ENCODE data around the gene ZNF664.
A peak's percentile ranks its signal among the peaks of the same experiment; 100 is the strongest.

The ZNF664 gene

DNA sequence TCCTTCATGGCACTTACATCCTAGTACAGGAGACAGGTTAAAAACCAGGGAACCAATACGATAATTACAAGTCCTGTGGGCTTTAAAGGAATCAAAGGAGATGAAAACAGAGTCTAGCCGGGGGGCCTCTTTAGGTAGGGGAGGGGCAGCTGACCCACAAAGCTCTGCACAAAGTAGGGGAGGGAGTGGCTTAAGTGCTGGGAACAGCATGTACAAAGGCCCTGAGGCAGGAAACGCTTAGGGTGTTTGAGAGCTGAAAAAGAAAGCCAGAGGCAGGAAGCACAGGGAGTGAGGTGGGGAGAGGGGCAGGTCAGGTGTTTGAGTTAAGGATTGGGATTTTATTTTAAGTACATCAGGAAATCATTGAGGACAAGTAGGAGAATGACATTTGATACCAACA lies 37.7 kb downstream of the ZNF664 start:
- no peak for DNase-seq (ENCODE audit: low spot score)

DNA sequence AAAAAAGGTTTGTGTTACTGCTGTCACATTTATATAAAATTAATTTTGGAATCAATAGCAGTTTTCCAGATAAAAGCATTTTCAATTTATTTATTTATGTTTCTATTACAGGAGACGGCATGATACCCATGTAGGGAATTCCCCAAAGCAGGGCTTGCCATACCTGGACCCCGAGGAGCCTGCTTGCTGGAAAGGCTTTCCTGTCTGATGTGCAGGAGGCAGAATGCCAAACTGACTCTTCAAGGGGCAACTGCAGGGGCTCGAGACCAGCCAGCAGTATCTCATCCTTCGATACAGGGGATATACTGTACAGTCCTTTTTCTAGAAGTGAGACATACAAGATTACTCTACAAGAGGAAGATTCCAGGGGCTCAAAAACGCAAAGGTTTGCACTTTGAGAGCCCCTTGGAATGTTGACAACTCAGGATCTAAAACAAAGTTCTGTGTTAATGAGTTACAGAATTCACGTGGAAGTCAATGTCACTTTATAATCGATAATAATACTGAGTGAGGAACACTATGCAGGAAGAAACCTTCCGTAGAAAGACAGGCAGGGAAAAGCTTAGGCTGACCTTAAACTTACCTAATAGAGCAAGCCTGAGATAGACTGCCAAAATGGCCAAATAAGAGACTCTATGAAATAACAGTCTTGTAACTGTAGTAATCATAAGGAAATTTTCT lies 38.6 kb downstream of the ZNF664 start:
- DNase-seq (ENCODE audit: low spot score), result no peak

DNA sequence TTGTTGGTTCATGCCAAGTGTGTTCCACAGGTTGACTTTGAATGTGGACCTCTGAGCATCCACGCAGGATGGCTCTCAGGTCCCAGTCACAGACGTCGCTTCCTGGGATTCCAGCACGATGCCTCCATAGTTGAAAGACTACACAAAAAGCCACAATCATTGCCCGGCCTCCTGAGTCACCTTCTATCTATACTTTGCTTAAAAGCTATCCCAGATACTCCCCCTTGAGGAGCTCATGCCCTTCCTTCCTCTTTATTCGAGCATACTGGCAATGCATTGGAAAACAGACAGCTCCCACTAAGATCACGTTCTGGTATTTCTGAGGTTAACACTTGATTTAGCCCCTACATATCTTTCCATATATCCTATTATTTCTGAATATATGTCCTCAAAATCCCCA lies 40.1 kb downstream of the ZNF664 start:
- no peak for DNase-seq (ENCODE audit: low spot score)

DNA sequence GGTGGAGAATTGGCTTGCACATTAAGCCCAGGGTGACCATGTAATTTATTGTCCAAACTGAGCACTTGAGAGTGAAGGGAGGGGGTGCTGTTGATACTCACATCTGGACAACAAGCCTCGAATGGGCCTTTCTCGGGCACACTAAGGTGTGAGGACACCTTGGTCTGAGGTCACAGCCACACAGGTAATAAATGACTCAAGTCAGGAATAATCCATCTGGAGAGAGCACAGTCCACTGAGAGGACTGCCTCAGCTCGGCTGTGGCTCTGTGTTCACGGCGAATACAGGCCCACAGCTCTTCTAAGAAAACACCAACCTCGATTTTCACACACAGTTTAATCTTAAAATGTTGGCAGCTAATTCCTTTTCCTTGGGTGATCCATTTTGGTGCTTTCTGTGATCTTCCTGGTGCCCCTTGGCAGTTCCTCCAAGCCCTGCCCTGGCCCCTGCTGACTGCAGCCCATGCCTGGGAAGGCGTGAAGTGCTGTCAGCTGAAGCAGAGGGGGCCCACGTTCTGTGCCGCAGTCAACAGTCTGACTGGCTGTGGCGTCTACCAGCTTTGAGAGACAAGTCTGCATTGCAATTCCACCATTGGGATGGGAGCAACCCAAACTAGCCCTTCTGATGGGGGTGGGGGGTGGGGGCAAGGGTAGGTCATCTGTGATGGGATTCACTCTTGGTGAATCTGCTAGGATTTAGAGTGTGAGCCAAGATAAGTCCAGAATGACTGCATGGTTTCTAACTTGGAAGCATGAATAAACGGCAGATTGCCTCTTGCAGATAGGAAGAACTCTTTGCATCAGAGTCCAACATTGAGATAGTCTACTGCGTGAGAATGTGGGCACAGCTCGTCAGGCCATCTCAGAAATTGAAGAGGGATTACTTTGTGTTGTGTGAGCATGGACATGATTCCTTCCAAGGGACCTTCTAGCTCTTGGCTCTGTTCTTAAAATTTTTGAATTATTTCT lies 42.8 kb downstream of the ZNF664 start:
- DNase-seq (ENCODE audit: low spot score), result no peak

DNA sequence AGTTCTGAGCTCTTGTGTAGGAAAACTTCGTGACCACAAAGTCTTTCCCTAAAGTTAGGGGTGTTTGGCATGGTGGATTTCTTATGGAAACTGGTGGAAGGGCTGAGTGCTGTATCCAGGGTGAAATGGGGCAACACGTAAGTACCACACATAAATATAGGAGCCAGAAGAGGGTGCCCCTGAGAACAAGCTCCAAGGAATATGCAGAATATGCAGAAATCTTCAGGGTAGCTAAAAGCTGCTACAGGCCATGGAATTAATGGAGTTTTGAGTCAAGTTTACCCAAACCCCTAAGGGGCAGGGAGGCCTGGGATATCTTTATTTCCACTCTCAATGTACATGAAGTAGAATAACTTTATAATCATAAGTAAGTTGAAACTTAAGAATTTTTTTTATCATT lies 44.0 kb downstream of the ZNF664 start:
- no peak for DNase-seq (ENCODE audit: low spot score)

DNA sequence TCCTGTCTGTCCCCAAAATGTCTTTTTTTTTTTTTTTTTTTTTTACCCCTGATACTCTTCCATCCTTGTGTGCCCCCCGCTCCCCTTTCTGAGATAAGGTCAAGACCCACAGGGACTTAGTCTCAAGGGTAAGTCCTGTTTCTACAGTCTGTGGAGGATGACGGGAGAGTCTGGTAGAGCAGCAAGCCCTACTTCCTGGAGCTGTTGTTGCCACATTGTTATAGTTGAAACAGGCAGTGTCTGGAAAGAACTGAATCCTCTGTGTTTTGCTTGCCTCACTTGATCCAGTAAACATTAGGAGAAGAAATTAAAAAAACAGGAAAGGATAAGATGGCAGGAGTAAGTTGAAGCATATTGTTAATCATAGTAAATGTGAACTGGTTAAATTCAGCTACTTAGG lies 45.5 kb downstream of the ZNF664 start:
- no peak for DNase-seq (ENCODE audit: low spot score)

DNA sequence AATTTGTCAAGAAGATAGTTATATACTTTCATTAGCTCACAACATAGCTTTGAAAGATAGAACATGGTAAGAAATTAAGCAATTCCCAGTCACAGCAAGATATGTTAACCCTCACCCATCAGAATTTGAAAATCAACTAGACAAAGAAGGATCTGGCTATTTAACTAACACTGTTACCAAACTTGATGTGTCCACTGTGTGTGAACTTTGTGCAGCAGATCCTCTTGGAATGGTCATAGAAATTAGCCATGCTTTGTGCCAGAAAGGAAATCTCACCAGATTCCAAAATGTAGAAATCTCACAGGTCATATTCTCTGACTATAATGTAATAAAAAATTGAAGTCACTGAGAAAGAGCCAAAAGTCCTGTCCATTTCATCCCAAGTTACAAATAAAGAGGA lies 46.1 kb downstream of the ZNF664 start:
- no peak for DNase-seq (ENCODE audit: low spot score)

DNA sequence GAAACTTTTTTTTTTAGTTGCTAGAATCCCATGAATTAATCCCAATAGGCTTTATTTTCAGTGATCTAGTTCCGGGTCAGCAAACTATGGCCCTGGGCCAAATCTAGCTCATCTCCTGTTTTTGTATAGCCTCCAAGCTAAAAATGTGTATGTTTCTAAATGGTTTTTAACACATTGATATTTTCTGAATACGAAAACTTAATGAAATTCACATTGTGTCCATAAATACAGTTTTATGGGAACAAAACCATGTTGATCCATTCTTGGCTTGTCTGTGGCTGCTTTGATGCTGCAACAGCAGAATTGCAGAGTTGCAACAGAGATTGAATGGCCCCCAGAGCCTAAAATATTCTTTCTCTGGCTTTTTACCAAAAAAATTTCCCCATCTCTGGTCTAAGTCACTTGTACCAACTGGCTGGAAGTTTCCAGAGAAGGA lies 47.5 kb downstream of the ZNF664 start:
- DNase-seq (ENCODE audit: low spot score), result peak; percentile 29

DNA sequence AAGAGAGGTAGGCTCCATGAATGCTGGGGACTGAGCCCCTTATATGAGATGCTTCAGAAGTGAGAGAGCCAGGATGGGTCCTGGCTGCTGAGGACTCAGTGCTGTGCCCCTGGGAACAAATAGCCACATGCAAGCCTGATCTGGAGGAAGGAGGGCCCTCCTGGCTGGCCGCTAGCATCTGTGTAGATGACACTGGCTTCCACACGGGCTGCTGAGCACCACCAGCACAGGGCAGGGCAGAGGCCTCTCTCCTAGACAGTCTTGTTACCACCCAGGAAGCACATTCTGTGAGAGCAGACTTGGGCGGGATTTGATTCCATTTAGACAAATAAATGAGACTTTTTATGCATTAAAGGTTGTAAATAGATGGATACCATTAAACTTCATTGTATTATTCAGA lies 48.0 kb downstream of the ZNF664 start:
- DNase-seq (ENCODE audit: low spot score), result no peak

DNA sequence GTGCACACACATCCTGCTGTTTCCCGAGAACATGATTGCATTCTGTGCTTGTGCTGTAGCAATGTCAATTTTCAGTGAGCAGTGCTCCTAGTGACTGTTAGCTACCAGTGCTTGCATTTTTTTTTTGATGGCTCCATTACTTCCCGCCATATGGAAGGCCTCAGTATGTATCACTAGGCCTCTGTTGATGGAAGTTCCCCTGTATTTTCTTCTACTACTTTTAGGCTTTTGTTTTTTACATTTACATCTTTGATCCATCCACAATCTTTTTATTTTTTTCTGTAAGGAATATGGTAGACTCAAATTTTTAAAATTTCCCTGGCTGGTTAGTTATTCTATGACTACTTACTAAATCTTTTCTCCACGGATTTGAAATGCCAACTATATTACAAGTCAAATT lies 49.1 kb downstream of the ZNF664 start:
- DNase-seq (ENCODE audit: low spot score), result no peak

DNA sequence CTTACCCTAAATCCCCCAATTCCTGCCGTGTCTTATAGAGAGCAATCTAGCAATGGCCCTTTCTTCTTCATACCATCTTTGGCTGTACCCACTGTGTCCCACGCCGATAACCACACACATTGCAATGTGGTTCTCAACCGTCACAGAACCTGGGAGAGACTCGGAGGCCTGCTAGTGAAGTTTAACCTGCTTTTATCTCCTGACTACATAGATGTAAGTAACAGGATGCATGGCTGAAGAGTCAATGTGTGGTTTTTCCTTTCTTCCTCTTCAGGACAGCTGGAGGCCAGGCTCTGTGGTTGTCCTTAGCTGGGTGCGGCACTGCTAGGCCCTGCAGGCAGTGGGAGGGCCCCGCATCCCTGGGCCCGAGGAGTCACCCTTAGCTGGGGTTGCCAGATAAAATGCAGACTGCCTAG lies 51.3 kb downstream of the ZNF664 start:
- peak; percentile 81 for DNase-seq (ENCODE audit: low spot score)

DNA sequence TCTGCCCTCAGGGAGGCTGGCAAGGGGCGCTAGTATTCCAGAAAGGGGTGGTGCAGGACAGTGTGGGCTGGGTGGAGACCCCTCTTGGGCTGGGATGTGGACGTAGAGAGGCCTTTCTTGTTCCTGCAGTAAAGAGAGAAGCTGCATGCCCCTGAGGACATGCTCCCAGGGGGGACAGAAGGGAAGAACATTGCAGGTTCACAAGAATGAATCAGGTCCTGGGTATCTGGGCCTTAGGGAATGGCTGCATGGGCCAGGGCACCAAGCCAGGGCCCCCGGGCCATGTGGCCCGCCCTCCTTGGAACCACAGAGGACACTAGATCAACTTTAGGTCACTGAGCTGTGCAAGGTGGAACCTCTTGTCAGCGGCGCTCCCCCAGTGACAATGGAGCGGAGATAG lies 51.8 kb downstream of the ZNF664 start:
- DNase-seq (ENCODE audit: low spot score), result no peak

DNA sequence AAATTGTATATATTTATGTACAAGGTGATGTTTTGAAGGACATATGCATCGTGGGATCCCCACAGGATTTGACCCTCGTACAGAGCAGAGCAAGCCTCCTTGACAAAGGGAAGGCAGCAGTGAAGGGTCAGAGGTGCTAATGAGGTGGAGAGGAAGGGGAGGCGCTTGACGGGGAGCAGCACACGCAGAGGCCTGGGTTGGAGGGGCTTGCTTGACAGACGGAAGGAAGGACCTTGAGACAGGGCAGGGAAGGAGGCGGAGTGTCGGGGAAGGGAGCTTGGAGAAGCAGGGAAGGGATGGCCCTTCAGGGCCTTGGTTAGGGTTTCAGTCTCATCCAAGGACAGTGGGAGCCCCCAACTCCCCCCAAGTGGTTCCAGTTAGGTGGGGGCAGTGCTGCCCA lies 52.6 kb downstream of the ZNF664 start:
- DNase-seq (ENCODE audit: low spot score), result no peak

DNA sequence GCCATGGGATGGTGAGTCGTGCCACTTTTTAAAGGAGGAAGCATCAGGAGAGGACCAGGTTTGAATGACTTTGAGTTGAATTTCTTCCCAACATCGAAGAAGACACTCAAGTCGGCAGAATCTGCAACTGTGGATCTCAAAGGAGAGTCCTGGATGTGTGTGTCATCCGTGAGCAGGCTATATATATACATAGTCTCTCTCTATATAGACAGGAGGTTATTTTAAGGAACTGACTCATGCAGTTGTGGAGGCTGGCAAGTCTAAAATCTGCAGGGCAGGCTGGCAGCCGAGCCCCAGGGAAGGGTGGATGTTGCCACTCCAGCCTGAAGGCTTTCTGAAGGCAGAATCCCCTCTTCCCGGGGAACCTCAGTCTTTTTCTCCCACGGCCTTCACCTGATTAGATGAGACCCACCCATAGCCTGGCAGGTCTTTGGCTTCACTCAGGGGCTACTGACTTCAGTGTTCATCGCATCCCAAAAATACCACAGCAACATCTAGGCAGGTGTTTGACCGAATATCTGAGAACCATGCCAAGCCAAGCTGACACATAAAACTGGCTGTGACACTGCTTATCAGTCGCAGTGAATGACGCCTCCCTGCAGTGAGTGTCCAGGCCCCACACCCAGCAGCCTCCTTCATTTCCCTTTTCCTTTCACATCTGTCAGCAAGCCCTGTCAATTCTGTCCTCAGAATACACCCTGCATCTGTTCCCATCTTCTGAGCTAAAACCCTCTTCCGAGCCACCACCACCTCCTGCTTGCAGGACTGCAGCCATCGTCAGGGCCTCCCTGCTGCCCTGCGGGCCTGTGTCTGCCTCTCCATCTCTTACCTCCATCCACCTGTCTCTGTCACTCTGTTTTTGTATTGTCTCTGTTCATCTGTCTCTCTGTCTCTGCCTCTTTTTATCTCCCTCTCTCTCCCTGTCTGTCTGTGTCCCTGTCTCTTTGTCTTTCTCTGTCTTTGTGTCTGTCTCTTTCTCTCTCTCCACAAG lies 54.0 kb downstream of the ZNF664 start:
- DNase-seq (ENCODE audit: low spot score), result peak; percentile 48

DNA sequence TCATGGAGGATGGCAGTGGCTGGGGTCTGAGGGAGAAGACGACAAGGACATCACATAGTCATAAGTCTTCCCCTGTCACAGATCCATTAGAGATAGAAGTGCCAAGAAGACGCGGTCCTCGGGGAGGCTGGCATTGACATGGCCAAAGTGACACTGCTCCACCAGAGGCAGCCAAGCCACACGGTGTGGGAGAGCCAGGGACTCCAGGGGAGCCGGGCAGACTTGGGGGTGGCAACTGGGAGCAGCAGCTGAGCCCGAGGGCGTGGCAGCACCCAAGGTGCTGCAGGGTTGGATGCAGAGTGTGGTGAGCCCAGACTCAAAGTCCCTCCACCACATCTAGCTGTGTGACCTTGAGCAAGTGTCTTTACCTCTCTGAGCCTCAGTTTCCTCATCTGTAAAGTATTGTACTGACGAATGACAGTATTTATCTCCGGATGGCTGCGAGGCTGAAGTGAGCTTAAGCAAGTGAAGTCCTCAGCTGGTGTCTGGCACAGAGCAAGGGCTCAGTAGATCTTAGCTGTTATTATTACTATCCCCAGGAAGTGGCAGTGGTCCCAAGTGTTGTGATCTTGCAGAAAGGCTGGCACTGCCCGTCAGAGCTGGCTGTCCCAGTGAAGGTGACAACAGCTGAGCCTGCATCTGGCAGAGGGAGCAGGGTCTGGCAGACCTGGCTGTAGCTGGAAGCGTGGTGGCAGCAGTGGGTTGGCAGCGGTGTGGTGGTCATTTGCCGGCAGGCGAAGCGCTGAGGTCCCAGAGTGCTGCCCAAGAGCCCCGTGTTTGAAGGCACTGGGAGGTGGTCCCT lies 54.9 kb downstream of the ZNF664 start:
- DNase-seq (ENCODE audit: low spot score), result no peak

DNA sequence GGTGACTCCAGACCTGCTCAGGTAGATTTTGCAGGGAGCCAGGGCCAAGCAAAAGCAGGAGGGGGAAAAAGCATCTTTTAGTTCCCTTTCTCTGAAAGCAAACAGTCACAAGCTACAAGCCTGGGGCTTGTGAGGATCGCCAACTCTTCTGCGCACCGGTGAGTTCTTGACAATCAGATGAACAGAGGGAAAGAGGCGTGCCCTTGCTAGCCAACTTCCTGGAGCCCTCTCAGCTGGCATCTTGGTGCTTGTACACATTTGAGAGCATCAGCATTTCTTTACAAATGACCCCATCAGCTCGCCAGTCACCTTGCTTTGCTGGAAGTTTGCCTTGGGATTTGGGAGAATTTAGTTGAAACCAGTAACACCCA lies 55.5 kb downstream of the ZNF664 start:
- no peak for DNase-seq (ENCODE audit: low spot score)

DNA sequence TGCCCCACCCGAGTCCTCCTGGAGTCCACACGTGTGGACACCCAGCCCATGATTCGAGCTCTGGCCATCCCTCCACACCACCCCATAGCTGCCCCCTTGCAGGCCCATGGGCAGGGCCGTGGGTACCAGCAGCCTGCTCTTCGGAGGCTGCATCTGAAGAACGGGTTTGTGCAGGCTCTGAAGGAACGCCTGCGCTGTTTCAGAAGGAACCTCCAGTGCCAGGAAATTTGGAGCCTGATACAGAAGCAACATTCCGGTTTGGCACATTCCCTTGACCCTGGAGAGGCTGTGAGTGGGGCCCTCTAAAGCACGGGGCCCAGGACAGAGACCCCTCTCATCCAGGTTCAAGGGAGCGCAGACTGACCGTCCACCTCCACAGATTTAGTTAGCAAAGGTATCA lies 57.0 kb downstream of the ZNF664 start:
- no peak for DNase-seq (ENCODE audit: low spot score)

DNA sequence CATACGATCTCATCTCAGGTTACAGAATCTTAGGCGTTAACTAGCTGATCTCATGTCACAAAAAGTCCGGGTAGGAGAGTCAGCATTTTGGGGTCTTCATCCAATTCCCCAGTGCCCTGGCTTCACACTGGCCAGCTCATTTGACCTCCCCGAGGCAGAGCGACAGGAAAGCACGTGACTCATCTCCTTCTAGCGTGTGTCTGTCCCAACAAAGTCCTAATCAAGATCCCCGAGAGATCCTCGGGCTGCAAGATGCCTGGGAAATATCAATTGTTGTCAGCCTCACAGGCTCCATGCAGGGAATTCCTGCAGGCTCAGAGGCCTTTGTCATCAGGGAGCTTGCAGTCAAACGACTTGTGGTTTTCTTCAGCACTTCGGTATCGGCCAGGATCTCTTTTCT lies 57.5 kb downstream of the ZNF664 start:
- peak; percentile 88 for DNase-seq (ENCODE audit: low spot score)

DNA sequence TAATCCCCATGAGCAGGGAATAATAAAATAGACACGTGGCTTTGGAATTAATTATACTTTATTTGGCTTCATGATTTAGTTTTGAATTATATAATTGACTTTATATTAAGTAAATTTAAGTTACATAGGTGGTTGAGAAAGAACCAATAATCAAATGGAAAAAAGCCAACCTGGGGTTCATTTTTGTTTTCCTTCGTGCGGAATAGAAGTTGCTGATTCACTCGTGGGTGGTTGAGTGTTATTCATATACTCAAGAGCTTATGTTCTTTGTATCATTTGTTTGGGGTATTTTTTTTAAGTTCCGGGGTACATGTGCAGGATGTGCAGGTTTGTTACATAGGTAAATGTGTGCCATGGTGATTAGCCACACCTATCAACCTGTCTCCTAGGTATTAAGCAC lies 58.0 kb downstream of the ZNF664 start:
- DNase-seq (ENCODE audit: low spot score), result no peak

DNA sequence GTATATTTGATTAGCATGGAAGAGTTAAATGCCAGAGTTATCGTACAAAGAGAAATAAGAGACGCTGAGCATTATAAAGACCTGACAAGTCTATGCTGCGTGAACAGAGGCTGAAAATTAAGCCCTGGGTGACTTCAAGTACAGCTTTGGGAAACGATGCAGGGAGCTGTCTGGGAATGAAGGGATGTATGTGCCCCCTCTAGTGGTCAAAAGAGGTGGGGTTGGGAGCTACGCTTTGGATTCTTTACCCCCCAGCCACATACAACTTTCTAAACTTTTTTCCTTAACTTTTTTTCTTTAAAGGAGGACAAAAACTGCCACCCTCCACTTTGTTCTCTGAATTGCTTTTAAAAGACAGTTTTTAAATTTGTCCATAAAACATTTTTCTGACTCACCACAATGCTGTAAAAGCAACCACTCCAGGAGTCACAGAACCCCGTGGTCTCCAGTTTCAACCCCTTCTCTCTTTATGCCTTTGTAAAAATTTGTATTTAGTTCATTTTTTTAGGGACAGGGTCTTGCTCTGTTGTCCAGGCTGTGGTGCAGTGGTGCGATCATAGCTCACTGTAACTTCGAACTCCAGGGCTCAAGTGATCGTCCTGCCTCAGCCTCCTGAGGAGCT lies 59.4 kb downstream of the ZNF664 start:
- DNase-seq (ENCODE audit: low spot score), result peak; percentile 86

DNA sequence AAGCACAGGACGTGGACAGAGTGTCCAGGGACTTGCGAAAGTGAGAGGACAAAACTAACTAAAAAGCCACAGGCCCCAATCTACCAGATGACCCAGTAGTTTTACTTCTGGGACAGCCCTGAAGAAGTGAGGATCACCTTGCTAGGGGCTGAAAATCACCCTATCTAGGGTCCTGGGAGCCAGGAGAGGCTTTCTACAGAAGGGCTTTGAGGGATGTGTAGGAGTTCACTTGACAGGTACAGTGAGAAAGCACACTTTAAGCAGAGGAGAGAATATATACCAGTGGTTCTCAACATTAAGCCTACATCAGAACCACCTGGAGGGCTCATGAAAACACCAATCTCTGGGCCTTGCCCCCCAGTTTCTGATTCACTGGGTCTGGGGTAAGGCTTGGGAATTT lies 60.8 kb downstream of the ZNF664 start:
- no peak for DNase-seq (ENCODE audit: low spot score)

All from AG08395 (cell line).